Caco-2 (cell line): Measurements from ENCODE around the gene NHEJ1. TPM values are rescaled to one million over a fixed set of nuclear protein-coding genes. Genes with fewer than 3 reads are reported as not detected.

Experiments used
- BruUV-seq: library from RNA; stranded (reverse); fragments of 400-500 nt; replicated peaks from 2 replicates; lab custom pipeline; 2021; lab: Mats Ljungman, UMichigan
- CTCF ChIA-PET: fragments of 300-600 bp; sonication (Branson Sonifier 250); formaldehyde crosslinking; loops from one replicate; lab custom pipeline; 2022; ENCODE audit warnings: antibody characterized with exemption; lab: Charles Lee
- POLR2A ChIA-PET: fragments of 300-600 bp; sonication (Branson Sonifier 250); formaldehyde crosslinking; loops from one replicate; lab custom pipeline; 2022; ENCODE audit warnings: antibody characterized with exemption; lab: Charles Lee
- DNase-seq, 2 experiments: peaks; one replicate each; pipeline versions ENCODE4 v3.0.0 to v3.0.0-alpha.2; 2020 to 2022
- H3K27me3 ChIP-seq: replicated peaks from 2 replicates; pipeline ENCODE4 v1.6.0; 2011; ENCODE audit warnings: low read length; ENCODE audit not compliant: control insufficient read depth, insufficient read depth
- H3K36me3 ChIP-seq: 2 replicates; pipeline ENCODE4 v1.5.1; 2011; ENCODE audit warnings: low read length; ENCODE audit not compliant: control insufficient read depth, insufficient read depth
- H3K4me1 ChIP-seq: fragments of 250-450 bp; sonication (Bioruptor Pico); 2 replicates; pipeline ENCODE4 v1.5.1; 2020; ENCODE audit warnings: mild to moderate bottlenecking
- H3K4me3 ChIP-seq: 2 replicates; pipeline ENCODE4 v1.5.1; 2011; ENCODE audit warnings: low read depth, mild to moderate bottlenecking, control low read depth, low read length
- H3K9me3 ChIP-seq: fragments of 250-450 bp; sonication (Bioruptor Pico); 2 replicates; pipeline ENCODE4 v1.5.1; 2020; ENCODE audit warnings: mild to moderate bottlenecking, moderate library complexity
- H3K27ac Mint-ChIP-seq: one replicate; pipeline ENCODE4 v1.8.0; 2022; ENCODE audit warnings: mixed read lengths; ENCODE audit not compliant: unreplicated experiment
- H3K27me3 Mint-ChIP-seq: one replicate; pipeline ENCODE4 v1.8.0; 2022; ENCODE audit warnings: mixed read lengths; ENCODE audit not compliant: insufficient read depth, unreplicated experiment
- H3K36me3 Mint-ChIP-seq: one replicate; pipeline ENCODE4 v1.8.0; 2022; ENCODE audit warnings: mild to moderate bottlenecking, mixed read lengths; ENCODE audit not compliant: insufficient read depth, unreplicated experiment
- H3K4me1 Mint-ChIP-seq: one replicate; pipeline ENCODE4 v1.8.0; 2022; ENCODE audit warnings: low read depth, mixed read lengths; ENCODE audit not compliant: unreplicated experiment
- H3K4me3 Mint-ChIP-seq: one replicate; pipeline ENCODE4 v1.8.0; 2022; ENCODE audit warnings: mild to moderate bottlenecking, moderate library complexity, mixed read lengths; ENCODE audit not compliant: unreplicated experiment
- H3K9me3 Mint-ChIP-seq: one replicate; pipeline ENCODE4 v1.8.0; 2022; ENCODE audit warnings: mixed read lengths; ENCODE audit not compliant: unreplicated experiment
- intact Hi-C: fragments of 100-400 bp; cut with micrococcal nuclease; formaldehyde crosslinking; loops from one replicate; pipeline ENCODE4 v1.10.0; 2022; ENCODE audit not compliant: unreplicated experiment
- total RNA-seq: library from RNA; stranded (reverse); gene quantifications from 2 replicates; pipeline ENCODE4 v1.2.3, GENCODE V29; 2022
- TF ChIP-seq, protein P1 (sequence below), 2 experiments: fragments of 200-600 bp in 1 of 2; IDR thresholded peaks; 1 replicate in 1 of 2; 2 replicates in 1 of 2; pipeline versions ENCODE4 v1.5.1 to v1.8.0; 2011 to 2022; ENCODE audit warnings: antibody characterized with exemption in 1 of 2, control low read depth in 1 of 2, inconsistent platforms in 1 of 2, low read depth in 1 of 2, low read length in 1 of 2, mild to moderate bottlenecking in 1 of 2, moderate library complexity in 1 of 2; ENCODE audit not compliant: insufficient read depth in 1 of 2, severe bottlenecking in 1 of 2, unreplicated experiment in 1 of 2

Gene NHEJ1
- total RNA-seq, 1 experiment from 2014 or later = 29.6 TPM

GRCh38 chr2:219177552-219178376 lies 17.1 kb upstream of the NHEJ1 start, which contains the start of gene RETREG2:
TSS of gene RETREG2 (plus strand) at chr2:219178275. CDS start at chr2:219178353, 78 bp downstream.
- intact Hi-C loops = loop anchor here (1.0 to 5.0 kb wide), 3 partner anchors 29 to 100 kb away; partner anchors contain the start of genes ABCB6, DNAJB2 and ZFAND2B
- H3K4me1 ChIP-seq = peaks cover 12% of the 10 kb centered on the region
- ChIA-PET POLR2A (no interaction called here), CTCF (interaction anchor here (0.9 to 2.0 kb wide), 2 partner anchors 42 to 117 kb away, joined by 3 to 11 read pairs; no protein-coding TSS in a partner anchor)
- peak within 1 kb of the TSS; percentile 93 for H3K4me3 ChIP-seq
- DNase-seq = peak; percentile 89 to 90
- peaks cover 18% of the 10 kb centered on the region for H3K4me1 Mint-ChIP-seq
- H3K36me3 Mint-ChIP-seq = peaks cover 38% of the 10 kb centered on the region
- TF ChIP-seq, protein P1, sequence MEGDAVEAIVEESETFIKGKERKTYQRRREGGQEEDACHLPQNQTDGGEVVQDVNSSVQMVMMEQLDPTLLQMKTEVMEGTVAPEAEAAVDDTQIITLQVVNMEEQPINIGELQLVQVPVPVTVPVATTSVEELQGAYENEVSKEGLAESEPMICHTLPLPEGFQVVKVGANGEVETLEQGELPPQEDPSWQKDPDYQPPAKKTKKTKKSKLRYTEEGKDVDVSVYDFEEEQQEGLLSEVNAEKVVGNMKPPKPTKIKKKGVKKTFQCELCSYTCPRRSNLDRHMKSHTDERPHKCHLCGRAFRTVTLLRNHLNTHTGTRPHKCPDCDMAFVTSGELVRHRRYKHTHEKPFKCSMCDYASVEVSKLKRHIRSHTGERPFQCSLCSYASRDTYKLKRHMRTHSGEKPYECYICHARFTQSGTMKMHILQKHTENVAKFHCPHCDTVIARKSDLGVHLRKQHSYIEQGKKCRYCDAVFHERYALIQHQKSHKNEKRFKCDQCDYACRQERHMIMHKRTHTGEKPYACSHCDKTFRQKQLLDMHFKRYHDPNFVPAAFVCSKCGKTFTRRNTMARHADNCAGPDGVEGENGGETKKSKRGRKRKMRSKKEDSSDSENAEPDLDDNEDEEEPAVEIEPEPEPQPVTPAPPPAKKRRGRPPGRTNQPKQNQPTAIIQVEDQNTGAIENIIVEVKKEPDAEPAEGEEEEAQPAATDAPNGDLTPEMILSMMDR (IDR thresholded peaks at IDR 0.05; ENCODE audit: insufficient read depth in 1 of 2, low read depth in 1 of 2, low read length in 1 of 2, severe bottlenecking in 1 of 2, unreplicated experiment in 1 of 2) = peak; percentile 17 to 38
- H3K27me3 Mint-ChIP-seq = no peaks in the 10 kb centered on the region
- no peaks in the 10 kb centered on the region for H3K9me3 Mint-ChIP-seq
- TSS peak; percentile 28 for BruUV-seq
- H3K4me3 Mint-ChIP-seq = peak within 1 kb of the TSS; percentile 90
- peaks cover 15% of the 10 kb centered on the region for H3K36me3 ChIP-seq
- no peaks in the 10 kb centered on the region; the same call in 1 of the 2 replicates for H3K27me3 ChIP-seq
- no peaks in the 10 kb centered on the region for H3K9me3 ChIP-seq
- H3K27ac Mint-ChIP-seq = peak within 1 kb of the TSS; percentile 89

DNA sequence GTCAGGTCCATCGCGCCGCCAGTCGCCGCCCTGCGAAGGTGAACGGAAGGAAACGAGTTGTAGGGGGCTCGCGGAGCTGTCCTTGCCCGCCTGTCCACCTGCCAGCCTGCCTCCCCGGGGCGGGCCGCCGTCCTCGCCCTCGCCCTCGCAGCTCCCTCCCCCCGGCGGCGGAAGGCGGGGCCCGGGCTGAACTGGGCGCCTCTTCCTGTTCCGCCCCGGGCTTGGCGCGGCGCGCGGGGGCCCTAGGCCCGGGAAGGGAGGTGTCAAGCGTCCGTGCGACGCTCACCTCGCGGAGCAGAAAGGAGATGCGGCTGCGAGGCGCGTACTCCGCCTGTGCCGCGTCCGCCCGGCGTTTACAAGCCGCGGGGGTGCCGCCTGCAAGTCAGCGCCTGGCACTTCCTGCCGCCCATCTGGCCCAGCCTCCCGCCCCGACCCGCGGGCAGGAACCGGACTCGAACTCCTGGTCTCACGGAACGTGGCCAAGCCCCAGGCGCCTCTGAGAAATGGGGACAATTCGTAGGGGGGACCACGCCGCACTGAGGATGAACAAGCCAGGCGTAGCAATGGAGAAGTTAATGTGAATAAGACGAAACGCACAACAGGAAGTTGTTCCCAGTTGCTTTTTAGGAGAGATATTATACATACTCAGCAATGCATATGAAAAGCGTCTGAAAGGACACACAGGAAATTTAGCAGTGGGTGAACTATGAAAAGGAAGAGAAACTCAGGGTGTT lies 16.4 kb upstream of the NHEJ1 start, which contains the start of gene CNPPD1:
Gene CNPPD1, minus strand, starts transcription at position 108 of the 734 bp plus-strand sequence. Its CDS starts 97 bp downstream, at position 11.
- CTCF ChIA-PET = interaction anchor here (0.6 to 2.0 kb wide), 9 partner anchors 29 to 210 kb away, joined by 3 to 13 read pairs (median 4); partner anchors contain the start of genes ANKZF1, ATG9A and ZFAND2B
- Mint-ChIP-seq H3K36me3 (peaks cover 37% of the 10 kb centered on the region), H3K9me3 (no peaks in the 10 kb centered on the region), H3K4me1 (peaks cover 18% of the 10 kb centered on the region), H3K27ac (peak within 1 kb of the TSS; percentile 89), H3K27me3 (no peaks in the 10 kb centered on the region), H3K4me3 (peak within 1 kb of the TSS; percentile 90)
- Histone ChIP-seq H3K27me3 (no peaks in the 10 kb centered on the region; the same call in 1 of the 2 replicates), H3K9me3 (no peaks in the 10 kb centered on the region), H3K36me3 (peaks cover 16% of the 10 kb centered on the region), H3K4me3 (peak within 1 kb of the TSS; percentile 93), H3K4me1 (peaks cover 12% of the 10 kb centered on the region)
- TSS peak; percentile 41 for BruUV-seq
- DNase-seq = peak; percentile 89 to 94
- intact Hi-C loops = loop anchor here (1.0 to 5.0 kb wide), 4 partner anchors 17 to 210 kb away; partner anchors contain the start of genes ABCB6, DNAJB2, DNPEP and NHEJ1
- POLR2A ChIA-PET = interaction anchor here (0.6 to 1.4 kb wide), 11 partner anchors 13 to 211 kb away, joined by 3 to 13 read pairs (median 6); partner anchors contain the start of genes ABCB6, DNAJB2, DNPEP and GLB1L
- TF ChIP-seq, protein P1 (IDR thresholded peaks at IDR 0.05; ENCODE audit: insufficient read depth in 1 of 2, low read depth in 1 of 2, low read length in 1 of 2, severe bottlenecking in 1 of 2, unreplicated experiment in 1 of 2) = no peak
